ENCODE measurements around the gene KIAA0232.

DNA sequence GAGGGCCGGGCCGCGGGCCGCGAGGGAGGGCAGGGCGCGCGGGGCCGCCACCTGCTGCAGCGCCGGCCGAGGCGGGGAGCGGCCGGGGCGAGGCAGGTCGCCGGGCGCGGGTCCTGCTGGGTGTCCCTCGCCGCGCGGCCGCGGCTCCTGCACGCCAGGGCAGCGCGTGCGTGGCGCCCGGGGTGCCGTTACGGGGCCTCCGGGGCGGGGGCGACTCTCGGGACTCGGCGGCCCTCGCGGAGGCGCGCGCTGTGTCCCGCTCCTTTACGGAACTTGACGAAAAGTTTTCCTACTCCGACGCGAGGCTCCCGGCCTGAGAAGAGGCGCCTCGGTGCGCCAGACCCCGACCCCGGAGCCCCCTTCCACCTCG lies 127.4 kb downstream of the KIAA0232 start:
- TF ChIP-seq CTCF (IDR thresholded peaks at IDR 0.05) = no peak
- no peak for TF ChIP-seq POLR2A (IDR thresholded peaks at IDR 0.05)
